Measurements from ENCODE around the gene COA7. TPM values are rescaled to one million over a fixed set of nuclear protein-coding genes. Genes with fewer than 3 reads are reported as not detected.
"Not testable (repeated sequence)": the region's sequence is repeated elsewhere in the genome, so short reads cannot be mapped to it uniquely, and the experiment has no call there.

The COA7 gene
- total RNA-seq, 1 donor from 2014 or later, result 13.0 TPM

DNA sequence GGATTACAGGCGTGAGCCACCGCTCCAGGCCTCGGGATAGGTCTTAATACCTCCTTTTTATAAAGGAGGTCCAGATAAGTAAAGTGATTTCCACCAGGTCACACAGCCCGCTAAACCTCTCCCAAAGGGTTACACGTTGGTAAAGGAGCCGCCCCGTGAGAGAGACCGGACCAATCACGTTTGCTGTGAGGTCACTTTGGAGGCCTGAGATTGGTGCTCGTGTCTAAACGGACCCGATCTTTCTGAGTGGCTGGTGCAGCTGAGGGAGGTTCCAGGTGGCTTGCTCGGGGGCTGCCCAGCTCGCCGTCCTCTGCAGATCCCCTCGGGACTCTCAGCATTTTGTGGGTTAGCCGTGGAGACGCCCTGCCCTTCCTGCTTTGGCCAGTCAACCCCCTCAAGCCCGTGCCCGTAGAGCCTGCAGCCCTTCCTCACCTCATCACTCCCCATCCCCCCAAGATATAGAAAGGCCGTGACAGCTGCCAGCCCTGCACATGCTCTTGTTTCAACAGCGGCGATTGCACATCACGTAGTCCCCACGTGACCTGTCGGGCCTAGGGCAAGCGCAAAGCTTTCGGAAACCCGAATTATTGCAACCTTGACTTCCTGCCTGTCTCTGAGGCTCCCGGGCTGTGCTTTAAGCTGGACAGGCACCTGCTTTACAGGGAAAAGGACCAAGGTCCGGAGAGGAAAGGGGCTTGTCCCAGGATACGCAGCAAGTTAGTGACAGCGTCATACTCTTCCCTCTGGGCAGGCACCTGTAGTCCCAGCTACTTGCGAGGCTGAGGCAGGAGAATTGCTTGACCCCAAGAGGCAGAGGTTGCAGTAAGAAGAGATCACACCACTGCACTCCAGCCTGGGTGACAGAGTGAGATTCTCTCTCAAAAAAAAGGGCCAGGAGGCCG lies 5.0 kb upstream of the COA7 start:
- Histone ChIP-seq H2AFZ (replicated peaks) (peak overlapping the region; percentile 97), H3K79me2 (ENCODE audit: low read depth) (no peaks in the 10 kb centered on the region), H3K4me2 (peak overlapping the region; percentile 80), H4K20me1 (ENCODE audit: low read depth) (no peaks in the 10 kb centered on the region), H3F3A (ENCODE audit: low read depth) (peaks cover 35% of the 10 kb centered on the region), H3K36me3 (no peaks in the 10 kb centered on the region), H3K27me3 (no peaks in the 10 kb centered on the region), H3K9me3 (ENCODE audit: low read depth) (no peaks in the 10 kb centered on the region), H3K4me1 (no peaks in the 10 kb centered on the region), H3K4me3 (peak overlapping the region; percentile 51), H3K9ac (no peak overlapping the region), H3K27ac (no peak overlapping the region)
- H3K9me3 Mint-ChIP-seq, result no peaks in the 10 kb centered on the region
- peak overlapping the region; percentile 58 for H3K27ac Mint-ChIP-seq
- peaks cover 8% of the 10 kb centered on the region for H3K4me1 Mint-ChIP-seq
- TF ChIP-seq EZH2 (IDR thresholded peaks at IDR 0.05) (no peak), EZH2phosphoT487 (IDR thresholded peaks at IDR 0.05) (no peak)
- TF ChIP-seq, protein P1, sequence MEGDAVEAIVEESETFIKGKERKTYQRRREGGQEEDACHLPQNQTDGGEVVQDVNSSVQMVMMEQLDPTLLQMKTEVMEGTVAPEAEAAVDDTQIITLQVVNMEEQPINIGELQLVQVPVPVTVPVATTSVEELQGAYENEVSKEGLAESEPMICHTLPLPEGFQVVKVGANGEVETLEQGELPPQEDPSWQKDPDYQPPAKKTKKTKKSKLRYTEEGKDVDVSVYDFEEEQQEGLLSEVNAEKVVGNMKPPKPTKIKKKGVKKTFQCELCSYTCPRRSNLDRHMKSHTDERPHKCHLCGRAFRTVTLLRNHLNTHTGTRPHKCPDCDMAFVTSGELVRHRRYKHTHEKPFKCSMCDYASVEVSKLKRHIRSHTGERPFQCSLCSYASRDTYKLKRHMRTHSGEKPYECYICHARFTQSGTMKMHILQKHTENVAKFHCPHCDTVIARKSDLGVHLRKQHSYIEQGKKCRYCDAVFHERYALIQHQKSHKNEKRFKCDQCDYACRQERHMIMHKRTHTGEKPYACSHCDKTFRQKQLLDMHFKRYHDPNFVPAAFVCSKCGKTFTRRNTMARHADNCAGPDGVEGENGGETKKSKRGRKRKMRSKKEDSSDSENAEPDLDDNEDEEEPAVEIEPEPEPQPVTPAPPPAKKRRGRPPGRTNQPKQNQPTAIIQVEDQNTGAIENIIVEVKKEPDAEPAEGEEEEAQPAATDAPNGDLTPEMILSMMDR (IDR thresholded peaks at IDR 0.05), result no peak
- peak overlapping the region; percentile 87 for H3K4me3 Mint-ChIP-seq
- peak; percentile 94 for DNase-seq (ENCODE audit: low spot score)
- H3K36me3 Mint-ChIP-seq, result no peaks in the 10 kb centered on the region
- peaks cover 6% of the 10 kb centered on the region for H3K27me3 Mint-ChIP-seq (ENCODE audit: insufficient read depth, low read depth)

DNA sequence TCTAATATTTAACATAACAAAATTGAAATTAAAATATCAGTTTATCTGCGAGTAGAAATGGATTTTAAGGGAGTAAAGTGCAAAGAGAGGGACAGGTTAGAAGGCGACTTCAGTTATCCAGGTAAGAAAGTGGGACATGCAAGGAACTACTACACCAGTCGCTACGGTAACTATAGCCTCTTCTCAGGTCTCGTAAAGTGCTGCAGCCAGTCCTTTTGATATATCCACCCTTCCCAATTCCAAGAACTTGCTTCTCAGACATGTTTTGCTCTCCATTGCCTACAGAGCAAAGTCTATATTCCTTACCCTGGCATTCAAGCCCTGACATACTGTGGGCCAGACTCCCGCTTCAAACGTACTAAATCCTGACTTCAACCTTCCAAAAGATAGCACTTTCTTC lies 2.5 kb downstream of the COA7 start:
- no peak for TF ChIP-seq EZH2phosphoT487 (IDR thresholded peaks at IDR 0.05)
- TF ChIP-seq, protein P1 (IDR thresholded peaks at IDR 0.05), result no peak
- TF ChIP-seq EZH2 (IDR thresholded peaks at IDR 0.05), result no peak
- no peak overlapping the region for H3K4me2 ChIP-seq

DNA sequence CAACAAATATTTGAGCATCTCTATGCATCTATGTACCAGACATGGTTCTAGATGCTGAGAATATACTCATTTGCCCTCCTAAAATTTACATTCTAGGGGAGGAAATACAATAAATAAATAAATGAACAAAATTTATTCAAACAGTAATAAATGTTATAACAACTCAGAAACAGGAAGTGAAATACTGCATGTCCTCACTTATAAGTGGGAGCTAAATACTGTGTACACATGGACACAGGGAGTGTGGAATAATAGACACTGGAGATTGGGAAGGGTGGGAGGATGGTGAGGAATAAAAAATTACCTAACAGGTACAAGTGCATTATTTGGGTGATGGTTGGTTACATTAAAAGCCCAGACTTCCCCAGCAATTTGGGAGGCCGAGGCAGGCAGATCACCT lies 4.3 kb downstream of the COA7 start:
- H3K27me3 Mint-ChIP-seq (ENCODE audit: insufficient read depth, low read depth), result peaks cover 7% of the 10 kb centered on the region
- Histone ChIP-seq H3K79me2 (ENCODE audit: low read depth) (peaks cover 54% of the 10 kb centered on the region), H3K4me1 (no peaks in the 10 kb centered on the region), H3K4me2 (no peak overlapping the region), H3F3A (ENCODE audit: low read depth) (peaks cover 12% of the 10 kb centered on the region), H3K9me3 (ENCODE audit: low read depth) (no peaks in the 10 kb centered on the region), H3K27me3 (no peaks in the 10 kb centered on the region), H3K36me3 (no peaks in the 10 kb centered on the region), H2AFZ (replicated peaks) (no peak overlapping the region), H4K20me1 (ENCODE audit: low read depth) (no peaks in the 10 kb centered on the region), H3K4me3 (no peak overlapping the region), H3K9ac (no peak overlapping the region), H3K27ac (no peak overlapping the region)
- H3K27ac Mint-ChIP-seq, result no peak overlapping the region
- H3K36me3 Mint-ChIP-seq, result peaks cover 19% of the 10 kb centered on the region
- peaks cover 4% of the 10 kb centered on the region for H3K9me3 Mint-ChIP-seq
- TF ChIP-seq, protein P1 (IDR thresholded peaks at IDR 0.05), result no peak
- TF ChIP-seq EZH2 (IDR thresholded peaks at IDR 0.05) (no peak), EZH2phosphoT487 (IDR thresholded peaks at IDR 0.05) (no peak)
- H3K4me3 Mint-ChIP-seq, result no peak overlapping the region
- DNase-seq (ENCODE audit: low spot score), result no peak
- peaks cover 12% of the 10 kb centered on the region for H3K4me1 Mint-ChIP-seq

More for the DNA sequence above, 2.5 kb downstream of the COA7 start:
- Mint-ChIP-seq H3K36me3 (peaks cover 19% of the 10 kb centered on the region), H3K27ac (no peak overlapping the region), H3K4me3 (no peak overlapping the region), H3K9me3 (peaks cover 4% of the 10 kb centered on the region), H3K4me1 (peaks cover 12% of the 10 kb centered on the region), H3K27me3 (ENCODE audit: insufficient read depth, low read depth) (peaks cover 9% of the 10 kb centered on the region)
- no peak overlapping the region for H3K9ac ChIP-seq
- H3K4me3 ChIP-seq, result no peak overlapping the region
- no peaks in the 10 kb centered on the region for H3K27me3 ChIP-seq
- peaks cover 22% of the 10 kb centered on the region for H3F3A ChIP-seq (ENCODE audit: low read depth)
- H4K20me1 ChIP-seq (ENCODE audit: low read depth), result no peaks in the 10 kb centered on the region
- no peak overlapping the region for H3K27ac ChIP-seq
- H3K9me3 ChIP-seq (ENCODE audit: low read depth), result no peaks in the 10 kb centered on the region
- H2AFZ ChIP-seq (replicated peaks), result no peak overlapping the region
- H3K79me2 ChIP-seq (ENCODE audit: low read depth), result peaks cover 54% of the 10 kb centered on the region
- H3K4me1 ChIP-seq, result no peaks in the 10 kb centered on the region
- no peaks in the 10 kb centered on the region for H3K36me3 ChIP-seq
- DNase-seq (ENCODE audit: low spot score), result no peak

DNA sequence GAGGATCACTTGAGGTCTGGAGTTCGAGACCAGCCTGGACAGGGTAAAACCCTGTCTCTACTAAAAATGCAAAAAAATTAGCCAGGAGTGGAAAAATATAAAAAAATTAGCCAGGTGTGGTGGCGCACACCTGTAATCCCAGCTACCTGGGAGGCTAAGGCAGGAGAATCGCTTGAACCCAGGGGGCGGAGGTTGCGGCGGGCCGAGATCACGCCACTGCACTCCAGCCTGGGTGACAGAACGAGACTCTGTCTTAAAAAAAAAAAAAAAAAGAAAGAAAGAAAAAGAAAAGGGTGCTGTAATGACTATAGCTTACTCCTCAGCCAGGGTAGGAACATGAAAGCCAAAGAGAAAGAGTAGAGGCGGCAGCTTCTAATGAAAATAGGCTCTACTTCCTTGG lies 4.8 kb downstream of the COA7 start:
- not testable (repeated sequence) for H3K4me1 Mint-ChIP-seq; H3K27ac ChIP-seq; H3K27me3 Mint-ChIP-seq (ENCODE audit: insufficient read depth, low read depth); H3K4me3 Mint-ChIP-seq; DNase-seq (ENCODE audit: low spot score); H3K4me2 ChIP-seq; H3K4me1 ChIP-seq; H3K36me3 ChIP-seq; H3K9me3 ChIP-seq (ENCODE audit: low read depth); H3K27me3 ChIP-seq; H3K27ac Mint-ChIP-seq; H2AFZ ChIP-seq (replicated peaks); H4K20me1 ChIP-seq (ENCODE audit: low read depth); H3K9ac ChIP-seq; H3K9me3 Mint-ChIP-seq; H3K4me3 ChIP-seq
- Histone ChIP-seq H3K79me2 (ENCODE audit: low read depth) (peaks cover 54% of the 10 kb centered on the region), H3F3A (ENCODE audit: low read depth) (peaks cover 11% of the 10 kb centered on the region)
- peaks cover 21% of the 10 kb centered on the region for H3K36me3 Mint-ChIP-seq

Data from neural progenitor cell (in vitro differentiated cells).